Left ventricle myocardium superior (tissue), 1 donor: Measurements from ENCODE around the gene MORF4L2. TPM values are rescaled to one million over a fixed set of nuclear protein-coding genes. Genes with fewer than 3 reads are reported as not detected.

Experiments used
- ATAC-seq: fragments of 200-7000 bp; cut with Tn5 transposase; one replicate; pipeline ENCODE4 v1.9.1; 2020; ENCODE audit warnings: mild to moderate bottlenecking, moderate library complexity
- DNase-seq: peaks from one replicate; pipeline ENCODE4 v3.0.0-alpha.2; 2020
- intact Hi-C: fragments of 100-400 bp; cut with micrococcal nuclease; formaldehyde crosslinking; loops from one replicate; pipeline ENCODE4 v1.11.0; 2022
- long read RNA-seq: library from polyadenylated mRNA; unstranded; transcript quantifications from one replicate; pipeline ENCODE4 v2.0.0, GENCODE V29; 2021
- total RNA-seq: library from RNA; stranded (reverse); fragmentation: NEBNext Ultra II Directional; extraction: Animal tissue kit (Norgen Biotek cat#: 25700); gene quantifications from one replicate; pipeline ENCODE4 v1.2.1, GENCODE V29; 2021
- donor health status: DM: no; HTN: yes; CAD: no; lungs with severe emphysema.

Gene MORF4L2, protein sequence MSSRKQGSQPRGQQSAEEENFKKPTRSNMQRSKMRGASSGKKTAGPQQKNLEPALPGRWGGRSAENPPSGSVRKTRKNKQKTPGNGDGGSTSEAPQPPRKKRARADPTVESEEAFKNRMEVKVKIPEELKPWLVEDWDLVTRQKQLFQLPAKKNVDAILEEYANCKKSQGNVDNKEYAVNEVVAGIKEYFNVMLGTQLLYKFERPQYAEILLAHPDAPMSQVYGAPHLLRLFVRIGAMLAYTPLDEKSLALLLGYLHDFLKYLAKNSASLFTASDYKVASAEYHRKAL
- 164 TPM for total RNA-seq
- long read RNA-seq, transcript MORF4L2-203 (4 exons, 1,983 nt) = minor isoform, 7 of 66 reads
- long read RNA-seq, transcript MORF4L2-201 (4 exons, 1,824 nt) = minor isoform, 10 of 66 reads
- long read RNA-seq, transcript MORF4L2-215 (4 exons, 451 nt) = major isoform, 19 of 66 reads
- long read RNA-seq, partial matches to known transcripts = 0 of 66 reads
- long read RNA-seq, other reads (novel, unspliced or antisense) = 20 of 66 reads

DNA sequence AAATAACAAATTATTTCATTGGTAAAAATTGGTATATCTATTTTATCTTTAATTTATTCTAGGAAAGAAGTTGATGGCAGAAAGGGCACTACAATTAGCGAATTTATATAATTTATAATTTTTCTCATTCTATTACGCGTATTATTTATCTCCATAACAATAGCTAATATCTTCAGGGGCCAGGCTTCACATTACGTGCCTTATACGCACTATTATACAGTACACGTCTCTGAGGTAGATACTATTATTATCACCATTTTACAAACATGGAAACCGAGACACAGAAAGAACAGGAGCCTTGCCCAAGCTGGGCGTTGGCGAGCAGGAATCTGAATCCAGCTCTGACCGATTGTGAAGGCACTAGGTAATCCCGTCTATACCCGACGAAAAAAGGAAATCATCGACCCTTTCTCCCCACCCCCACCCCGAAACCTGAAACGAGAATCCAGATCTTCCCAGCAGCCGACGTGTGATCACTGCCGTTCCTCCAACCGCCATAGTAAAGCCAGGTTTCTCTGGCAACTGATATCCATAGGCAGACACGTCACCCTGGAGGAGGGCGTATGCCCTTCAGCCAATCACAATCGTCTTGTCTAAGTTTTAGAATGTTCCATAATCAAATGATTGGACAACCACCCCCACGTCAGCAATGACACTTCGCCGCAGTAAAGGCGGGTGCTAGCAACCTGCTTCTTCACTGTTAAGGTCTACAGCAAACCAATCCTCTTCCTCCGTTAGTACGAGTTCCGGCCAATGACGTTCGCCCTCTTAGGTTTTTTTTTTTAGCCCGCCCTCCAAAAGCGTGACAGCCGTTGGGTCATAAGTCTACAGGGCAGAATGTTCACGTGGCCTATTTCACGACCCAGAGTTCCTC is at the start of gene MORF4L2:
Gene MORF4L2, minus strand, starts transcription at position 501 of the 874 bp plus-strand sequence. CDS start 9,672 bp downstream, outside the sequence.
- ATAC-seq (peak; percentile 93), DNase-seq (peak; percentile 87)
- intact Hi-C loops = no loop called here

DNA sequence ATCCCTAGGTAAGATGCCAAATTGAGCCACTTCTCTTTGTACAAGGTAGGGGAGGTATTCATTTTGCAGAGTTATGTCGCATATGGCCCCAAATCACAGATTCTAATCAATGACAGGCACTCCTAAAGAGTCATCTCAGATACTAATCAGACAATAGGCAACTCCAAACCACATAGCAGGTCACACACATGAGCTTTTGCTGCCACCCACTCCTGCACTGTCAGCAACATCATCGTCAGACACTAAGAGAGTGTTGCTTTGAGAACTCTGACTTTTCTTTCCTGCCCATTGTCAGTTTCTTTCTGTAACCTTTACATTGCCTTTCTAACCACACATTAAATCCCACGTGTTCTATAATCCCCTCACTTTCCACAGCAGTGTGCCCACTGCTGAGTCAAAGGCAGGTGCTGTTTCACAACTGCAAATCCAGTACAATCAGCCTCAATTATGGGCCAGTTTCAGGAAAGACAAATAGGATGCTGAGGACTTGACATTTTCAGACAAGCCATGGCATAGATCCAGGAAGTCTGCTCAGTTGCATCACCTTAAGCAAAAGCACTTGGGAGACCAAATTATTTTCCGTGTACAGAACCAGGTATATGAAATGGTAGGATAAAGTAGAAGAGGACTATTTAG is 47.7 kb upstream of the MORF4L2 start:
- ATAC-seq = no peak
- intact Hi-C loops = no loop called here
- DNase-seq = no peak

DNA sequence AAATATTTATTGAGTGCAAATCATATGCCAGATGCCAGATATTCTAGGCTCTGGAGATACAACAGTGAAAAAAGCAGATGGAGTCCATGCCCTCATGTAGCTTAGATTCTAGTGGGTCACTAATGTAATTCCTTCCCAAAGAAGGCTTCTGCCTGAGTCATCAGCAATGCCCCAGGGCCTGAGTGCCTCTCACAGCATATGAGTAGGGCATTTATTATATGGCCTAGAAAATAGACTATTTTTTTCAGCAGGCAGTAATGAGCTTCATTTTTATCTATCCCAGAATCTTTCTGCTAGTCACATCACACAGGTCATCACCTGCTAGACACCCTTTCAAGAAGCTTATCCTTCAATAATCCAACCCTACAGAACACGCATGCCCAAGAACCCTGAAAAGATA is 46.5 kb upstream of the MORF4L2 start:
- intact Hi-C loops = no loop called here
- DNase-seq (no peak), ATAC-seq (no peak)

DNA sequence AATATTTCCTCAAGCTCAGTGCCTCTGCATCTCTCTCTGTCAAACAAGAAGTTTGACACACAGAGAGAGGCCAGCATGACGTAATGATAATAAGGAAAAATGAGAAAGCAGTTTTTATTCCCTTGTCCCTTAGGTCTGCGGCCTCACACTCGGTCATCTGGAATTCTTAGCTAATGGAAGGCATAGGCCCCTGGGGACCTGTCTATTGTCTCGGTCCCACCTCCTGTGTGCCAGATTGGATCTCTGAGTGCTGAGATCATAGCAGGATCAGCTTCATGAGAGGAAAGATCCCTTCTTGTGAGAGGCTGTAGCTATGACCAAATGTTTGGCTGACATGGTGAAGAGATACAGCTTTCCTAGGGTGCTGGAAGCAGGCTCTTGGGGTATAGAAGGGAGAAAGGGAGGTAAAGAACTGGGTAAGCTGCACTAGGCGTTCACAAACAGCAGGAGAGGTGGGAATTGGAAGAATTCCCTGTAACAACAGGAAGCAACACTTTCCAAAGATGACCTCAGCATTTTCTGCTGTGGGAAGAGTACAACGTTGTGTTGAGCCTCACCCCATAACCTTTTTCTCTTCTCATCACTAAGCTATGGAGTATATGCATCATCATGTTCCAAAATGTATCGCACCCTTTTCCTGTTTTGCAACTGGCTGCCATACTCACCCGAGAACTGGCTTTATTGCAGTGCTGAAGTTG is 44.4 kb upstream of the MORF4L2 start:
- intact Hi-C loops = no loop called here
- DNase-seq (no peak), ATAC-seq (peak; percentile 95)

DNA sequence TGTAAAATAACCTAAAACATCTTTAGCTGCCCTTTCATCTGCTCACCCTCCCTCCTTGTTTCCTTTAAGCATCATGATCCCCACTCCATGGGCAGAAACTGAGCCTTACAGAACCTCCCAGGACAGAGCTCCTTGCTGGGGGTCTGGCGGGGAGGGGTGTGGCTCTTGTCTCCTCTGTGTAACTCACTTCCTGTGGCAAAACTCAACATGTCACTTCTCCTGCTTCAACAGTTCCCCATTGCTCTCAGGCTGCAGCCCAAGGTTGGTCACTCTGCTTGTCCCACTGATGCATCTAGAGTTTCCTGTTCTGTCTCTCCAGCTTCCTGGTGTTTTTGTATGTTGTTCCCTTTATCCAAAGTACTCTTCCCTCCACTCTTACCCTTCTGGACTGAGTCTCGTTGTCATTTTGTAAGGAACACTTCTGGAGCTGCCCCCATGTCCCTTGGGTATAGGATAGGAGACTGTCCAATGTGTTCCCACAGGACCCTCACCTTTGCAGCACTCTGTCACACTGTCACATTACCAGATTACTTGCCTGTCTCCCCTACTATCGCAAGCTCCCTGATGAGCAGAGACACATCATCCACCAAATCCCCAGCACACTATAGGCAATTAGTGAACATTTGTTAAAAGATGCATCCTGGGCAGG is 43.8 kb upstream of the MORF4L2 start:
- DNase-seq = no peak
- peak; percentile 22 for ATAC-seq
- intact Hi-C loops = no loop called here

DNA sequence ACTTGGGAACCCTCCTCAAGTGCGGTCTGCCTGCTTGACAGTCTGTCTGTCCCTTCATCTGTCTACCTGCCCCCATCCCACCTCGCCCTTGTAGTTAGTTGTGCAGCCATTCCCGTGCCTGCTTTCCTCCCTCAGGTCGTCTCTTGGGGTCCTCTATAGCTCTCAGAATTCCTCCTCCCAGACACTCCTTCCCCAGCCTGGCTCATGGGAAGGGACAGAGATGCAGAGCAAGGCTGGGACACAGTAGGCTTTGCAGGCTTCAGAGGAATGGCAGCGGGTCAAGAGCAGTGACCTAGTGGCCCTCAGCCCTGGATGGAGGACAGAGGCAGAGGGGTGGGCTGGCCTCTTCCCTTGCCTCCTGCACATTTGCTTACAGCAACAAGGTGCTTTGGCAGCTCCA is 42.5 kb upstream of the MORF4L2 start:
- intact Hi-C loops = no loop called here
- ATAC-seq (no peak), DNase-seq (no peak)

DNA sequence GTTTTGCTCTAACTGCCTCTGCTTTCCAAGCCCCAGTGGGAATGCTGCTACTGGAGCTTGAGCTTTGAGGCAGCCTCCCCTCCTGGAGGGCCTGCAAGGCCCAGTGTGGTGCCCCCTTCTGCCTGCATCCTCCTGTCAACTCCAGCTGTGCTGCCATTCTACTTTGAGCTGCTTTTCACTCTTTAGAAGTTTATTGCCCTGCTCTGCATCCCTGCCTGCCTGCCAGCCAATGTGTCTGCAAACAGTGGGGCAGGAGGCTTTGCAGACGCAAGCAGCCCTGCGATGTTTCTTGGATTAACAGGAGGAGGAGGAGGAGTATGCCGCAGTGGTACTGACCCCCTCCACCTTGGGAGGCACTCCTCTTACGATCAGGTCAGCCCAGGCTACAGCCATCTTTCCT is 40.6 kb upstream of the MORF4L2 start:
- DNase-seq (no peak), ATAC-seq (no peak)
- intact Hi-C loops = no loop called here

DNA sequence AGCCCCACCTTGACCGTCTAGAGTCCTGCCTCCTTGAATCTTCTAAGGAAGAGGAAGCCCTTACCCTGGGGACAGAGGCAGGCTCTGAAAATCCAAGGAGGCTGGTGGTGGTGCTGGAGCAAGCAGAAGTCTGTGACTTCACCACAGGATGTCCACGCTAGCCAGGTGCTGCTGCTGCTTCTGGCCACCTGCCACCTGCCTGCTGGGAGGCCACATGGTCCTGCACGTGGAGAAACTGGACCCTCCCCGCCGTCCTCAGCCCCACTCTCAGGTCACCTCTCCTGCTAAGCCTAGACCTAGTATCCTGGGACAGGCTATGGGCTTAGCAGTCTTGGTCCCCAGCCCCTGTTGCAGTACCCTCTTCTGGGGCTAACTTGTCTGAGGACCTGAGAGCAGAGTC is 40.0 kb upstream of the MORF4L2 start:
- ATAC-seq (no peak), DNase-seq (no peak)
- intact Hi-C loops = no loop called here

DNA sequence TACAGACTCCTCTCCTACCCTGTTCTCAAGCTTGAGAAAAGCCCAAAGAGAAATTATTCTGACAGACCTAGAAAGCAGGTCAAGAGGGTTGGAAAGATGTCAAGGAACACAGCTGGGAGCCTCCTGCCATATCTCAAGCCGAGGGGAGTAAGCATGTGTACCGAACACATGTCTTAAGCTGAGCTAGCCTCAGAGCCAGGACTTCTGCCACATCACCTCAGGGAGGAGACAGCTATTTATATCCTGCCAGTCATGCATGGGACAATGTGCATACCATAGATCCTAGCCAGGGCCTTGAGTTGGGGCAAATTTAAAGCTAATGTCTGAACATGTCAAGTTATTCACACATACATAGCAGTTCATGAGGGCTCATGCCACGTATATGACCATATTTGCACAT is 36.0 kb upstream of the MORF4L2 start:
- DNase-seq (no peak), ATAC-seq (peak; percentile 77)
- intact Hi-C loops = no loop called here

DNA sequence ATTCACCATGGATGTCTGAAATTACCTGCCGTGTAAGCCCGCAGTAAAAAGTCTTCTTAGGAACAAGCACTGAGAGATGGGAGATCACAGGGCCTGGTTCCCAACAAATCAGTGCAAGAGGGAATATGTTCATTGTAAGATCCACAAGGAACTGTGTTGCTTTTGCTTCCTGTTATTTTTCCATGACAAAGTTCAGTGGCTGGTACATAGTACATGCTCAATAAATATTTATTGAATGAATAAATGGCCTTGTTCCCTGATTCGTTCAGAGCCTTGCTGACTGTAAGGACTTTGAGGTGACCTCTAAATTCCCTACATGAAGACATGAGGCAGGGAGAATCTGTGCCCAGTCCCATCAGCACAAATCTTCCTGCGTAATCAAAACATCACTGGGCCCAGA is 31.6 kb upstream of the MORF4L2 start:
- DNase-seq = no peak
- intact Hi-C loops = no loop called here
- ATAC-seq = no peak

DNA sequence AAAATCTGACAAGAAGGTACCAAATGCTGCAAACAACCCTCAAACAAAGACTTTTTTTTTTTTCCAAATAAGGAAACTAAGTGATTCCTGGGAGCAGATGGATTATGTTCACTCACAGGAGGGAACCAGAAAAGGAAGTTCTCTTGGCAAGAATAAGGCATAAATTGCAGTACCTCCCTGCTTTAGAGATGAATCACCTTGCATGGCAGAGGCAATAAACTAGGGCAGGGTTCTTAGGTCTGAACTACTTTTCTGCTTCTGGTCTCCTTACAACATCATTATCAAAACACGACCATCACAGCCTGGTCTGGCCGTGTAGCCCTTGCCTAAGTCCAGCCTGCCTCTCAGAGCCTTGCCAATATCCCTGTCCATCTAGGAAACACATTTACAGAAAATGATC is 30.5 kb upstream of the MORF4L2 start:
- intact Hi-C loops = no loop called here

DNA sequence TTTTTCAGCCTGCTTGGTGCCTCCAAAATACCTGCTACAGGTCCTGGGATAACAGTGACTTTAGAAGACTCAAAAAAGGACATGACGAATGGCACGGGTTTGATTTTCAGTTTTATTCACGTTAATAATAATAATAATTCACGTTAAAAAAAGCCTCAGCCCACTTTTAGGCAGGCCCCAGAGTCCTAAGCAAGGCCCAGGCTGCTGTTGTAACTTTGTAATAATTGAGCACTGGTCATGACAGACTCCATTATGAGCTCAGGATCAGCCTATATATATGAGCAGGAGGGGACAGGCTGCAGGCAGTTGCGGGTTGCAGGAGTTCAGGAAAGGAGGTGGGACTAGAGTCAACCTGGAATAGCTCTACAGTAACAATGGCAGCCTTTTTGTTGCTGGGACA is 24.1 kb upstream of the MORF4L2 start, which contains the start of gene TMEM31:
Gene TMEM31, plus strand, starts transcription at position 301 of the 400 bp plus-strand sequence. CDS start 1,350 bp downstream, outside the sequence.
- DNase-seq (no peak), ATAC-seq (no peak)
- intact Hi-C loops = no loop called here

More for the DNA sequence above, 30.5 kb upstream of the MORF4L2 start:
- ATAC-seq = peak; percentile 35
- no peak for DNase-seq

DNA sequence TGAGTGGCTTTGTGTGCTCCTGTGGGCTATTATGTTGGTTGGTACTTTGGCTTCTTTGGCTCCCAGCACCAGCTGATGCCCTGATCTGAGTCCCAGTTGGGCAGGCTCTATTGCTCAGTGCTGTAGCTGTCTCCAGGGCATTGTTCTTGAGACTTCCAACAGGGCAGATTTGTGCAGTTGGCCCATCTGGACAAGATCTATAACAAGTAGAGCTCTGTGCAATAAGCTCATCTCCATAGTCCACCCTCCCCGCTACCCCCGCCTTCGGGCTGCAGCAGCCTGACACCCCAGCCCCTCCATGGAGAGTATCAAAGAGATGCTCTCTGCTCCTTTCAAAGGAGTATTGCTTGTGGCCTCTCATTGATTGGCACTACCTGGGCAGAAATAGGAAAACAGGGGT is 18.4 kb upstream of the MORF4L2 start:
- no peak for DNase-seq
- ATAC-seq = no peak
- intact Hi-C loops = no loop called here

DNA sequence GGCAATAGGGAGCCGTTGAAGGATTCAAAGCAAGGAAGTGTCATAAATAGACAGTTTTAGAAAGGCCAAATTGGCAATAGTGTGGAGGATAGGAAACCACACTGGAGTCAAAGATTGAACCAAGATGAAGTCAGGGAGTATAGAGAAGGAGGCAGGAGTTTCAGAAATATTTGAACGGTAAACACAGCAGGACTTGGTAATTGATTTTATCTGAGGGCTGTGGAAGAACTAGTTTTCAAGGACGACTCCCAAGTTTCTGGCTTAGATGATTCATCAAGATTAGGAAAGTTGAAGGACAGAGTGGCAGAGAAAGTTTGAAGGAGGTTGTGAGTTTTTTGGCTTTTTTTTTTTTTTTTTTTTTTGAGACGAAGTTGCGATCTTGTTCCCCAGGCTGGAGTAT is 12.7 kb upstream of the MORF4L2 start:
- no peak for DNase-seq
- intact Hi-C loops = no loop called here

DNA sequence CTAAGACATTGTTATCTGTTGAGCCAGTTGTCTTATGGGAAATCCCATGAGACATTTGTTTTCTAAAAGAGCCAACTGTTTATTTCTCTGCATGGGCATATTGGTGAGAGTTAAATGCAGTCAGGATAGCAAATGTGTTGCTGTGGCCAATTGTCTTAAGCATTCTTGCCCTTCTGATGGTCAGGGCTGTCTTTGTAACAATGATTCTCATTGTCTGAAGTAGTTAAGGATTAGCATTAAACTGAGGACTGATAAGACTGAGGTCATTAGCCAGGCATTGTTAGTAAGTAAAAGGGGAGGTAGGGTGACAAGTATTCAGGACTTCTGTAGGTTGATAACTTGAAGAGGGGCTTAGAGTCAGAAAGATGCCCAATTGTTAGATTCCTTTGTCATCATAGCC is 11.2 kb upstream of the MORF4L2 start:
- intact Hi-C loops = no loop called here
- no peak for ATAC-seq
- DNase-seq = no peak

More for the DNA sequence above, 12.7 kb upstream of the MORF4L2 start:
- no peak for ATAC-seq

DNA sequence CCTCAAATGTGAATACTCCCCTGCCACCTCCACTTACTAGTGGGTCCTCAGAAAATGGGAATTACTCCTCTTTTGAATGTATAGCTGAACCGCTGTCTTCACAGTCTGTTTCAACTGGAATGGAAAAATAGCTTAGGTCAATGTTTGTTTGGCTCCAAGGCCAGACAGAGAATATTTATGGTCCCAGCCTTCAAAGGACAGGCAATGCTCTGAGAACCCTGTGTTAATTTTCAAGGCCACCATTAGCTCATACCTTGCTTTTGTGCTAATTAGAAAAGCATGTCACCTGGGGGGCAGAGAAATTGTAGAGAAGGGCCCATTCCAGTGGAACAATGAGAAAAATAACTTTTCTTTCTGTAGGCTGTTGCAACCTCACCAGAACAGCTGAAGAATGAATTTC is 4.6 kb upstream of the MORF4L2 start:
- DNase-seq (no peak), ATAC-seq (no peak)
- intact Hi-C loops = no loop called here

DNA sequence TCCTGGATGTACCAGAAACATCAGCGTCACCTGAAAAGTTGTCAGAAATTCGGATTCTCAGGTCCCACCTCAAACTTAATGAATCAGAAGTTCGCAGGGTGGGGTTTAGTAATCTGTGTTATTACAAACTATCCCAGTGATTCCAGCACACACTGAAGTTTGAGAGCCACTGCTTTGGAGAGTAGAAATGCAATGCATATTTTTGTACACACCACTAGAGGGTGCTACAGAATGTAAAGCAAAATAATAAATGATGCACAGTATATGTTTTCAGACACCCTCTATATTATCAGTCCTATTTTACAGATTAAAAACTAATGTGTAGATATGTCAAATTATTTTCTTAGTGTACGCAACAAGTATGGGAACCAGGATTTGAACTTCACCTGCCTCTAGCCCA is 2.4 kb upstream of the MORF4L2 start:
- no peak for DNase-seq
- intact Hi-C loops = no loop called here

DNA sequence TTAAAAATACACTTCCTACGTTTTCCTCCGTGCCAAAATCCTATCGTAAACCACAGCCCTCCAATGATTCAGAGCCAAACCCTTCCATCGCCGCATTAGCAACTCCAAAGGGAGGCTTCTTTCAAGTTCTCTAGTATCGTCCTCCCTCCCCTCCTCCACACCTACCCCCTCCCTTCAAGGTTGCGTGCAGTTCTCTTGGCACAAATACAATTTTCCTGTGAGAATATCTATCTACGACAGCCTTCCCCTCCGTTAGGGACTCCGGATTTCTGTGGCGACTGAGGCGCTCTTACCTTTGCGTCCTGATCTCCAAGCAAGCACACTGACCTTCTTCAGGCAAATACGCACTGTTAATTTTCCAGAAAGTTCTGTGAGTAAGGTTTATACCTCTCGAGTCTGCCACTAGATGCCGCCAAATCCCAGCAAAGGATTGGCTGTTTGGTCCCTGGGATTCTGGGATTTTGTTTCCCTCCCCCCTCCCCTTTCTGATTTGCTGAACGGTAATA is 1.2 kb upstream of the MORF4L2 start:
- peak; percentile 46 for DNase-seq
- ATAC-seq = peak; percentile 22
- intact Hi-C loops = no loop called here

More for the DNA sequence above, 2.4 kb upstream of the MORF4L2 start:
- no peak for ATAC-seq
